ENCODE results near the gene HOXB7. TPM values are rescaled to one million over a fixed set of nuclear protein-coding genes. Genes with fewer than 3 reads are reported as not detected.
A peak's percentile ranks its signal among the peaks of the same experiment; 100 is the strongest.

Gene HOXB7
- total RNA-seq, 1 donor from 2014 or later = 8.5 TPM

DNA sequence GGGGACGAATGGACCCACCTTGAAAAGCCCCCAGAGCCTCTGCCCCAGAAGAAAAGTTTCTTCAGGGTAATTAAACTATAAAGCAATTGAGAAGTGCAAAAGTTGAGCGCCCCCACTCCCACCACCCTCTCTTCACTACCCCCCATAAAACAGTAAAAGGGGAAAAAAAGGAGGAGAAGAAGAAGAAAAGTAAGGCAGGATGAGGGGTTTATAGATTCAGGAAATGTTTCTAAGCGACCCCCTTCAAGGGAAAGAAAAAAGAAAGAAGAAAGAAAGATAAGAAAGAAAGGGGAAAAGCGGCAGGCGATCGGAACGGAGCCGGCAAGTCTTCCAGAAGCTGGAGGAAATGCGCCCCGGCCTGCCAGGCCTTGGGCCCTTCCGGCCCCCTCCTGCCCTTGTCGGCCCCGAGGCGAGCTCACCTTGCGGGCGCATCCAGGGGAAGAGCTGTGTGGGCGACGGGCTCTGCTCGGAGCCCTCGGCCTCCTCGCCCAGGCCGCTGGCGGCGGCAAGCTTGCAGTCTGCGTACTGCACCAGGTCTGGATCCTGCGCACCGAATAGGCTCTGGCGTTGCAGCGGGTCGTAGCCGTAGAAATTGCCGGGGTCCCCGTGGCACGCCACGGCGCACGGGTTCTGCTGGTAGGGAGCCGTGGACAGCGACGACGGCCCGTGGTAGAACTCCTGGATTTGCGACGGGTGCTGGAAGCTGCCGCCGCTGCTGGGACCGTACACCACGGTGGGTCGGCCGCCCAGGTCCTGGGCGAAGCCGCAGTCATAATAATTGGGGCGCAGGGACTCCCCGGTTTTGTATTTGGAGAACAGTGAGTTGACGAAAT, 3.3 kb upstream of the HOXB7 start:
- H3K27me3 Mint-ChIP-seq (ENCODE audit: low read depth) = peaks cover 100% of the 10 kb centered on the region
- TF ChIP-seq, protein P1, sequence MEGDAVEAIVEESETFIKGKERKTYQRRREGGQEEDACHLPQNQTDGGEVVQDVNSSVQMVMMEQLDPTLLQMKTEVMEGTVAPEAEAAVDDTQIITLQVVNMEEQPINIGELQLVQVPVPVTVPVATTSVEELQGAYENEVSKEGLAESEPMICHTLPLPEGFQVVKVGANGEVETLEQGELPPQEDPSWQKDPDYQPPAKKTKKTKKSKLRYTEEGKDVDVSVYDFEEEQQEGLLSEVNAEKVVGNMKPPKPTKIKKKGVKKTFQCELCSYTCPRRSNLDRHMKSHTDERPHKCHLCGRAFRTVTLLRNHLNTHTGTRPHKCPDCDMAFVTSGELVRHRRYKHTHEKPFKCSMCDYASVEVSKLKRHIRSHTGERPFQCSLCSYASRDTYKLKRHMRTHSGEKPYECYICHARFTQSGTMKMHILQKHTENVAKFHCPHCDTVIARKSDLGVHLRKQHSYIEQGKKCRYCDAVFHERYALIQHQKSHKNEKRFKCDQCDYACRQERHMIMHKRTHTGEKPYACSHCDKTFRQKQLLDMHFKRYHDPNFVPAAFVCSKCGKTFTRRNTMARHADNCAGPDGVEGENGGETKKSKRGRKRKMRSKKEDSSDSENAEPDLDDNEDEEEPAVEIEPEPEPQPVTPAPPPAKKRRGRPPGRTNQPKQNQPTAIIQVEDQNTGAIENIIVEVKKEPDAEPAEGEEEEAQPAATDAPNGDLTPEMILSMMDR (conservative IDR thresholded peaks at IDR 0.05) = no peak
- H3K4me3 Mint-ChIP-seq = peak overlapping the region; percentile 88
- no peaks in the 10 kb centered on the region for H3K9me3 Mint-ChIP-seq
- H3K4me1 Mint-ChIP-seq = peaks cover 24% of the 10 kb centered on the region
- H3K27ac Mint-ChIP-seq (ENCODE audit: unreplicated experiment) = peak overlapping the region; percentile 86
- peaks cover 13% of the 10 kb centered on the region for H3K36me3 Mint-ChIP-seq (ENCODE audit: low read depth)
- no peak for DNase-seq (ENCODE audit: low read depth, low spot score)

DNA sequence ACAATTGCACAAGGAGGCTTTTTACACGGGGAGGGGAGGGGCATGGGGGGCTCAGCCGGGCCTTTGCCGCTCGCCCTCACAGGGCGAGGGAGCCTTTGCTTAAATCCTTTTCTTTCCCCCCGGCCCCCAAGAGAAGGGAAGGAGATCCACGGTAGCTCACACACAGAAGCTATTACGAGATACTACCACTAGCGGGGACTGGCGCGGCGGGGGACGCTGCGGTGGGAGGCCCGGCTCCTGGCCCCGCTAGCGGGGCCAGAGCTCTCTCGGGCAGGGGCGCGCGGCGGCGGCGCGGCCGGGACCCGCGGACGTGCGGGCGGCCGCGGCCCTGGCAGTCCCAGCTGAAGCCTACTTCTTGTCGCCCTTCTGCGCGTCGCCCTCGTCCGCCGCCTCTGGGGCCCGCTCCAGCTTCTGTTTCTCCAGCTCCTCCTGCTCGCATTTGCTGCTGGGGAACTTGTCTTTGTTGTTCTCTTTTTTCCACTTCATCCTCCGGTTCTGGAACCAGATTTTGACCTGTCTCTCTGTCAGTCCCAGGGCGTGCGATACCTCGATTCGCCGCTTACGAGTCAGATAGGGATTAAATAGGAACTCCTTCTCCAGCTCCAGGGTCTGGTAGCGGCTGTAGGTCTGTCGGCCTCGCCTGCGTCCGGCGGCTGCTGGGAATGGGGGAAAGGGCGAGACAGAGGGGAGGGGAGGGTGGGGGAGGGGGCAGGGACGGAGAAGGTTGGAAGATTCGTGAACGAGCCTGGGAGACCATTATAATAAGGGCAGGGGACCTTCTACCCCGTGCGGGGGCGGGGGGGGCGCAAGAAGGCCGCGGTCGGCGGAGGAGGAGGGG, 2.3 kb upstream of the HOXB7 start:
- TF ChIP-seq, protein P1 (conservative IDR thresholded peaks at IDR 0.05) = peak; percentile 47
- Mint-ChIP-seq H3K27me3 (ENCODE audit: low read depth) (peaks cover 100% of the 10 kb centered on the region), H3K36me3 (ENCODE audit: low read depth) (peaks cover 9% of the 10 kb centered on the region), H3K4me1 (peaks cover 21% of the 10 kb centered on the region), H3K9me3 (no peaks in the 10 kb centered on the region), H3K4me3 (peak overlapping the region; percentile 91), H3K27ac (ENCODE audit: unreplicated experiment) (peak overlapping the region; percentile 96)
- no peak for DNase-seq (ENCODE audit: low read depth, low spot score)

DNA sequence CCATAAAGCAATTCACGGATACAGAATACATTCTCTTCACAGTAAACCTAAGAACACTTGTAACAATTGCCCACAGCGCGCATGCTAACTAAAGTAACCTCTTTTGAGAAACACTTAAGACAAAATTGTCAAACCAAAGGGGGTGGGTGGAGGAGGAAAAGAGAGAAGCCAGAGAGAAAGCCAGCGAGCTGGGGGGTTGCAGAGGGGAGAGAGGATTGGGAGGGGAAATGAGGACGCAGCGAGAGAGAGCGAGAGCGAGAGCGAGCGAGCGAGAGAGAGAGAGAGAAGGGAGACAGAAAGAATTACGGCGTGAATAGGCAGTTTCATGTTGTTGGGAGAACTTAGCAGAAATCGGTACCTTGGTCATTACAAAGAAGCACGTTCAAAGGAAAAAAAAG, 1.6 kb upstream of the HOXB7 start:
- DNase-seq (ENCODE audit: low read depth, low spot score) = no peak
- Mint-ChIP-seq H3K4me1 (peaks cover 21% of the 10 kb centered on the region), H3K4me3 (peak overlapping the region; percentile 91), H3K36me3 (ENCODE audit: low read depth) (peaks cover 12% of the 10 kb centered on the region), H3K27ac (ENCODE audit: unreplicated experiment) (peak overlapping the region; percentile 96), H3K27me3 (ENCODE audit: low read depth) (peaks cover 100% of the 10 kb centered on the region), H3K9me3 (no peaks in the 10 kb centered on the region)
- TF ChIP-seq, protein P1 (conservative IDR thresholded peaks at IDR 0.05) = no peak

DNA sequence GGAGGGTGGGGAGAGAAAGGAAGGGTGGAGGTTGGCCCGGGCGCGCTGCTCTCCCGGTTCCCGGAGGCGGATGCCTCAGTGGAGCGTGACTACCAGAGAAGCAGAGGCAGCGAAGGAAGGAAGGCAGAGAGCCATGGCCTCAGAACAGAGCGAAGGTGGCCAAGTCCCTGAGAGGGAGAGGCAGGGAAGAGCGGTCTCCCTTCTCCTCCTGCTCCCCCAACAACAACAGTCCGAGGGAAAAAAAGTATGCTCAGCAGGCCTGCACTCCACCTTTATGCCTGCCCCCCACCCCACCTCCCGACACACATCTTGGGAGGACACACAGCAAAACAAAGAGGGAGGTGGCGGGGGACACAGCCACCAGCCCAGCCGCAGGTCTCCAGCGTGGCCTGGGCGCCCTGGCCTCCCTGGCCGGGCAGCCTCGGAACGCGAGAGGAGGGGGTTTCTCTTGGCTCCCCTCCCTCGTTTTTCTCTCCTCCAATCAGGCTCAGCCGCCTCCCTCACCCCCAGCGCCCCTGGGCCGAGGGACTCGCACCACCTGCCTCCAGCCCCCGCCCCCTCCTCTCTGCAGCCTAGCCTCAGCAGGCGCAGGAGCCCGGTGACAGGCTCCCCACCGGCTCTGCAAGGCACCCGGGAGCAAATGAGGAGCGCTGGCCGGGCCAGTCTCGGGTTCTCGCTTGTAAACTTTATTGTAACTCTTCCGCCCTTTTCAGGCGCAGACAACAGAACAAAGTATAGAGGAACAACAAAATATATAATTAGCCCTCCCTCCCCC, 1.1 kb upstream of the HOXB7 start:
- H3K4me3 Mint-ChIP-seq = peak overlapping the region; percentile 91
- TF ChIP-seq, protein P1 (conservative IDR thresholded peaks at IDR 0.05) = no peak
- peaks cover 100% of the 10 kb centered on the region for H3K27me3 Mint-ChIP-seq (ENCODE audit: low read depth)
- H3K36me3 Mint-ChIP-seq (ENCODE audit: low read depth) = peaks cover 13% of the 10 kb centered on the region
- H3K27ac Mint-ChIP-seq (ENCODE audit: unreplicated experiment) = no peak overlapping the region
- peaks cover 23% of the 10 kb centered on the region for H3K4me1 Mint-ChIP-seq
- no peak for DNase-seq (ENCODE audit: low read depth, low spot score)
- H3K9me3 Mint-ChIP-seq = no peaks in the 10 kb centered on the region

DNA sequence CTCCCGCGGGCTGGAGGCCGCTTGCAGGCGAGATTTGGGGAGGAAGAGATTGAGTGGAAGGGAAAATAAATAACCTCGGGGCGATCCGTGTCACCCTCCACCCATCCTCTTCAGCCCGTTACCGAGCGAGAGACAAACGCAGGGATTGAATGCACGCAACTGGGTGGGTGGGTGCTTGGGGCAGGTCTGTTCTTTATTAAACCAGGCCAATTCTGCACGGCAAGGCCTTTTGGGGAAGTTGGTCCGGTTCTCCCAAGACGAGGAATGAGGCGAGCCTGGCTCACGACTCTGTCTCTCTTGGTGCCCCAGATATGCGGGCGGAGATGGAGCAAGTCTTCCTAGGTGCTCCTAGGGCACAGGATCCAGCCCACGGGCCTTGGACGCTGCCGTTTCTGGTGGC, 396 bp upstream of the HOXB7 start:
- Mint-ChIP-seq H3K9me3 (no peaks in the 10 kb centered on the region), H3K36me3 (ENCODE audit: low read depth) (peaks cover 17% of the 10 kb centered on the region), H3K4me3 (peak overlapping the region; percentile 91), H3K27ac (ENCODE audit: unreplicated experiment) (peak overlapping the region; percentile 53), H3K27me3 (ENCODE audit: low read depth) (peaks cover 100% of the 10 kb centered on the region), H3K4me1 (peaks cover 28% of the 10 kb centered on the region)
- no peak for DNase-seq (ENCODE audit: low read depth, low spot score)
- TF ChIP-seq, protein P1 (conservative IDR thresholded peaks at IDR 0.05) = no peak

Measured in neural crest cell (in vitro differentiated cells).